ENCODE results near the gene SMIM14. TPM values are rescaled to one million over a fixed set of nuclear protein-coding genes. Genes with fewer than 3 reads are reported as not detected.

Gene SMIM14
- total and polyA plus RNA-seq, 2 of the 8 experiments (the other 6 are each of a cell fraction or from before 2014, with no cell fraction given) = 29.1 to 31.0 TPM

DNA sequence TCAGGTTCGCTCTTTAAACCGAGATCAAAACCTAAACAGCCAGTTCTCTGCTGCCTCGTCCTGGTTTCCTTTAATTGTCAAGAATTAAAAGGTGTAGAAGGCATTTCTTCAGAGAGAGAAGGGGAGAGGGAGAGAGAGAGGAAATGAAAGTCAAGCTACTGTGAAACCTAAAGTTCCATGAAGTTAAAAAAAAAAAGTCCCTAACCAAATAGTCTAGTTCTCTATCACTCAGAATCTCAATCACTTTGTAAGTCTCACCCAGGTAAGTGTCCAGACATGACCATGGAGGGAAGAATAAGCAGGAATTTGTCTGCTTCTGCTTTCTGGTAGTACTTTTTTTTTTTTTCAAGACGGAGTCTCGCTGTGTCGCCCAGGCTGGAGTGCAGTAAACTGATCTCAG is 18.8 kb upstream of the SMIM14 start:
- Histone ChIP-seq H2BK15ac (ENCODE audit: low read length) (no peak overlapping the region), H3K23me2 (ENCODE audit: low read depth, low read length) (no peaks in the 10 kb centered on the region), H3K14ac (ENCODE audit: insufficient read length) (no peak overlapping the region), H3K79me1 (ENCODE audit: low read depth, low read length) (no peaks in the 10 kb centered on the region), H2AK5ac (ENCODE audit: low read depth, low read length) (no peak overlapping the region), H3K9me3 (ENCODE audit: insufficient read depth in 2 of 2, low read depth in 1 of 2, low read length in 1 of 2) (no peaks in the 10 kb centered on the region), H4K20me1 (replicated peaks in 1 of 2; ENCODE audit: control insufficient read depth in 1 of 2, insufficient read depth in 2 of 2, low read length in 2 of 2) (no peaks in the 10 kb centered on the region), H3K9ac (replicated peaks in 1 of 4; ENCODE audit: extremely low read depth in 1 of 4, low read depth in 3 of 4, low read length in 3 of 4) (no peak overlapping the region), H3K4me2 (ENCODE audit: insufficient read depth in 1 of 2, low read depth in 2 of 2, low read length in 2 of 2) (no peak overlapping the region), H3K27ac (ENCODE audit: low read depth, low read length) (no peak overlapping the region), H3K79me2 (ENCODE audit: control insufficient read depth in 1 of 2, insufficient read depth in 2 of 2, low read length in 2 of 2) (no peaks in the 10 kb centered on the region), H2BK20ac (ENCODE audit: low read length) (no peak overlapping the region), H4K91ac (replicated peaks; ENCODE audit: insufficient read length, low read length) (no peak overlapping the region), H3K4me3 (ENCODE audit: extremely low read depth in 1 of 4, insufficient read depth in 2 of 4, low read depth in 3 of 4, low read length in 4 of 4) (no peak overlapping the region), H3K4ac (replicated peaks; ENCODE audit: insufficient read length, low read depth, low read length) (no peak overlapping the region), H3K23ac (ENCODE audit: insufficient read length) (no peak overlapping the region), H3K4me1 (replicated peaks in 1 of 4; ENCODE audit: control insufficient read depth in 3 of 4, insufficient read depth in 4 of 4, low read length in 3 of 4) (no peaks in the 10 kb centered on the region), H3K36me3 (ENCODE audit: control insufficient read depth in 2 of 4, insufficient read depth in 4 of 4, low read length in 3 of 4) (no peaks in the 10 kb centered on the region), H3K27me3 (replicated peaks in 1 of 4; ENCODE audit: control insufficient read depth in 3 of 4, extremely low read depth in 1 of 4, insufficient read depth in 3 of 4, low read length in 3 of 4) (no peaks in the 10 kb centered on the region), H3K56ac (replicated peaks; ENCODE audit: insufficient read length, low read depth, low read length) (no peak overlapping the region), H3K18ac (ENCODE audit: extremely low read depth, low read length) (no peak overlapping the region), H4K8ac (ENCODE audit: extremely low read depth, insufficient read depth, low read length) (no peak overlapping the region), H2BK120ac (replicated peaks; ENCODE audit: low read depth, low read length) (no peak overlapping the region), H2BK5ac (ENCODE audit: low read depth, low read length) (no peak overlapping the region), H2AFZ (ENCODE audit: low read length) (no peak overlapping the region), H4K5ac (ENCODE audit: insufficient read length, low read depth, low read length) (no peak overlapping the region), H2BK12ac (ENCODE audit: low read depth, low read length) (no peak overlapping the region)
- TF ChIP-seq RAD21 (IDR thresholded peaks at IDR 0.05 in 1 of 2, conservative IDR thresholded peaks at IDR 0.05 in 1 of 2; ENCODE audit: low read depth in 2 of 2, low read length in 2 of 2) (no peak), TEAD4 (IDR thresholded peaks at IDR 0.05; ENCODE audit: low read depth, low read length) (no peak), KDM4A (IDR thresholded peaks at IDR 0.05; ENCODE audit: low read depth, low read length, severe bottlenecking) (no peak), SP1 (IDR thresholded peaks at IDR 0.05; ENCODE audit: low read depth, low read length) (no peak), SP2 (IDR thresholded peaks at IDR 0.05; ENCODE audit: low read length) (no peak)
- WGBS, 2 experiments (ENCODE audit: extremely low coverage in 1 of 2, insufficient coverage in 1 of 2, insufficient read length in 1 of 2, insufficient replicate concordance in 2 of 2, low coverage in 1 of 2, low lambda C conversion rate in 2 of 2, missing lambda C conversion rate in 1 of 2) = 83% methylated on average over 6 of the region's 6 CpGs; no CpG with 5 or more reads in 1 of the 2 experiments
- CTCF ChIA-PET (ENCODE audit: partially characterized antibody) = interaction anchor here (1.1 kb wide), 2 partner anchors 10 to 20 kb away, joined by 3 read pairs; no protein-coding TSS in a partner anchor
- DNase-seq (ENCODE audit: low read depth in 1 of 2, low spot score in 2 of 2) = no peak
- POLR2A ChIA-PET (ENCODE audit: partially characterized antibody) = interaction anchor here (1.5 kb wide), 1 partner anchor 19 kb away, joined by 5 read pairs; the partner anchor contains the start of gene SMIM14
- FAIRE-seq = no peak
